ENCODE measurements around the gene FRMD4A.

- TF ChIP-seq MLLT1 (IDR thresholded peaks at IDR 0.05), result no peak
- no peak for TF ChIP-seq POLR2A (IDR thresholded peaks at IDR 0.05; ENCODE audit: low read depth, low read length)
- TF ChIP-seq RBBP5 (conservative IDR thresholded peaks at IDR 0.05), result no peak
- TF ChIP-seq BCLAF1 (IDR thresholded peaks at IDR 0.05), result no peak
- no peak for TF ChIP-seq GABPA (IDR thresholded peaks at IDR 0.05; ENCODE audit: low read depth)
- no peak for TF ChIP-seq GATAD2B (conservative IDR thresholded peaks at IDR 0.05; ENCODE audit: low read depth)
- TF ChIP-seq, protein P1, sequence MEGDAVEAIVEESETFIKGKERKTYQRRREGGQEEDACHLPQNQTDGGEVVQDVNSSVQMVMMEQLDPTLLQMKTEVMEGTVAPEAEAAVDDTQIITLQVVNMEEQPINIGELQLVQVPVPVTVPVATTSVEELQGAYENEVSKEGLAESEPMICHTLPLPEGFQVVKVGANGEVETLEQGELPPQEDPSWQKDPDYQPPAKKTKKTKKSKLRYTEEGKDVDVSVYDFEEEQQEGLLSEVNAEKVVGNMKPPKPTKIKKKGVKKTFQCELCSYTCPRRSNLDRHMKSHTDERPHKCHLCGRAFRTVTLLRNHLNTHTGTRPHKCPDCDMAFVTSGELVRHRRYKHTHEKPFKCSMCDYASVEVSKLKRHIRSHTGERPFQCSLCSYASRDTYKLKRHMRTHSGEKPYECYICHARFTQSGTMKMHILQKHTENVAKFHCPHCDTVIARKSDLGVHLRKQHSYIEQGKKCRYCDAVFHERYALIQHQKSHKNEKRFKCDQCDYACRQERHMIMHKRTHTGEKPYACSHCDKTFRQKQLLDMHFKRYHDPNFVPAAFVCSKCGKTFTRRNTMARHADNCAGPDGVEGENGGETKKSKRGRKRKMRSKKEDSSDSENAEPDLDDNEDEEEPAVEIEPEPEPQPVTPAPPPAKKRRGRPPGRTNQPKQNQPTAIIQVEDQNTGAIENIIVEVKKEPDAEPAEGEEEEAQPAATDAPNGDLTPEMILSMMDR (IDR thresholded peaks at IDR 0.05 in 2 of 3, conservative IDR thresholded peaks at IDR 0.05 in 1 of 3; ENCODE audit: control insufficient read depth in 2 of 3, extremely low read depth in 1 of 3, insufficient read depth in 1 of 3, low read depth in 3 of 3, low read length in 3 of 3), result no peak
- no peak for TF ChIP-seq SRF (IDR thresholded peaks at IDR 0.05; ENCODE audit: low read depth in 2 of 2, low read length in 2 of 2)
- no peak for TF ChIP-seq ZSCAN29 (IDR thresholded peaks at IDR 0.05)
- TF ChIP-seq, protein P2, sequence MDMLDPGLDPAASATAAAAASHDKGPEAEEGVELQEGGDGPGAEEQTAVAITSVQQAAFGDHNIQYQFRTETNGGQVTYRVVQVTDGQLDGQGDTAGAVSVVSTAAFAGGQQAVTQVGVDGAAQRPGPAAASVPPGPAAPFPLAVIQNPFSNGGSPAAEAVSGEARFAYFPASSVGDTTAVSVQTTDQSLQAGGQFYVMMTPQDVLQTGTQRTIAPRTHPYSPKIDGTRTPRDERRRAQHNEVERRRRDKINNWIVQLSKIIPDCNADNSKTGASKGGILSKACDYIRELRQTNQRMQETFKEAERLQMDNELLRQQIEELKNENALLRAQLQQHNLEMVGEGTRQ (IDR thresholded peaks at IDR 0.05; ENCODE audit: borderline replicate concordance, low read depth, low read length), result no peak
- TF ChIP-seq, protein P3, sequence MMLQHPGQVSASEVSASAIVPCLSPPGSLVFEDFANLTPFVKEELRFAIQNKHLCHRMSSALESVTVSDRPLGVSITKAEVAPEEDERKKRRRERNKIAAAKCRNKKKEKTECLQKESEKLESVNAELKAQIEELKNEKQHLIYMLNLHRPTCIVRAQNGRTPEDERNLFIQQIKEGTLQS (IDR thresholded peaks at IDR 0.05; ENCODE audit: borderline replicate concordance, extremely low read depth, low read depth, low read length), result no peak
- no peak for TF ChIP-seq SUZ12 (IDR thresholded peaks at IDR 0.05; ENCODE audit: unreplicated experiment)
- no peak for TF ChIP-seq TCF12 (IDR thresholded peaks at IDR 0.05; ENCODE audit: low read depth, low read length)
Observed at GRCh38 chr10:13770760-13771493, 559.8 kb downstream of the FRMD4A start.

All from GM12878 (cell line).